IMR-90 (cell line): ENCODE data around the gene TRIO. TPM values are rescaled to one million over a fixed set of nuclear protein-coding genes. Genes with fewer than 3 reads are reported as not detected.

ENCODE experiments used
- ATAC-seq: fragments of 200-7000 bp; cut with Tn5 transposase; 2 replicates; pipeline ENCODE4 v1.9.1; 2020; ENCODE audit warnings: low read depth, mild to moderate bottlenecking, moderate library complexity
- BruUV-seq: library from RNA; stranded (reverse); fragments of 400-500 nt; replicated peaks from 2 replicates; lab custom pipeline; 2021; lab: Mats Ljungman, UMichigan
- CTCF ChIA-PET: fragments of 300-600 bp; formaldehyde crosslinking; extraction: SDS; loops from one replicate; lab custom pipeline; 2021; ENCODE audit warnings: antibody characterized with exemption; lab: Yijun Ruan, JAX
- POLR2A ChIA-PET: fragments of 300-600 bp; sonication (Branson Sonifier 250); formaldehyde crosslinking; loops from one replicate; lab custom pipeline; 2022; ENCODE audit warnings: antibody characterized with exemption; ENCODE audit not compliant: unreplicated experiment; lab: Charles Lee
- DNase-seq: peaks from one replicate; pipeline ENCODE4 v3.0.0; 2013
- H2AFZ ChIP-seq: replicated peaks from 2 replicates; pipeline ENCODE3; 2013; ENCODE audit warnings: low read length, mild to moderate bottlenecking; ENCODE audit not compliant: poor library complexity
- H2AK5ac ChIP-seq: 2 replicates; pipeline ENCODE4 v1.6.1; 2013; ENCODE audit warnings: low read depth, low read length, inconsistent platforms
- H2AK9ac ChIP-seq: replicated peaks from 2 replicates; pipeline ENCODE3; 2013; ENCODE audit warnings: mild to moderate bottlenecking, low read depth, low read length, moderate library complexity; ENCODE audit not compliant: poor library complexity
- H2BK120ac ChIP-seq: 2 replicates; pipeline ENCODE4 v1.6.1; 2013; ENCODE audit warnings: low read depth, low read length, inconsistent platforms
- H2BK15ac ChIP-seq: 3 replicates; pipeline ENCODE4 v1.6.1; 2013; ENCODE audit warnings: low read depth, low read length, inconsistent platforms
- H2BK20ac ChIP-seq: 2 replicates; pipeline ENCODE4 v1.6.1; 2013; ENCODE audit warnings: low read depth, mild to moderate bottlenecking, inconsistent platforms, low read length, moderate library complexity
- H2BK5ac ChIP-seq: 2 replicates; pipeline ENCODE4 v1.6.1; 2013; ENCODE audit warnings: mild to moderate bottlenecking, low read depth, low read length, inconsistent platforms; ENCODE audit not compliant: poor library complexity, severe bottlenecking
- H3K14ac ChIP-seq: replicated peaks from 2 replicates; pipeline ENCODE4 v1.6.1; 2013; ENCODE audit warnings: low read depth, low read length, inconsistent platforms
- H3K18ac ChIP-seq: 2 replicates; pipeline ENCODE4 v1.6.1; 2013; ENCODE audit warnings: low read depth, low read length, control low read depth
- H3K23ac ChIP-seq: 2 replicates; pipeline ENCODE4 v1.6.1; 2013; ENCODE audit warnings: low read depth, low read length, inconsistent platforms
- H3K27ac ChIP-seq: 2 replicates; pipeline ENCODE4 v1.5.1; 2013; ENCODE audit warnings: mild to moderate bottlenecking, control low read depth, low read length; ENCODE audit not compliant: insufficient read depth
- H3K27me3 ChIP-seq: 2 replicates; pipeline ENCODE4 v1.6.1; 2013; ENCODE audit warnings: low read length; ENCODE audit not compliant: control insufficient read depth, insufficient read depth
- H3K36me3 ChIP-seq: 2 replicates; pipeline ENCODE4 v1.6.1; 2013; ENCODE audit warnings: low read length, mixed read lengths; ENCODE audit not compliant: control insufficient read depth, insufficient read depth
- H3K4ac ChIP-seq: 2 replicates; pipeline ENCODE4 v1.6.1; 2013; ENCODE audit warnings: low read depth, low read length, inconsistent platforms
- H3K4me1 ChIP-seq: 2 replicates; pipeline ENCODE4 v1.6.1; 2013; ENCODE audit warnings: low read length, mixed read lengths; ENCODE audit not compliant: control insufficient read depth, insufficient read depth
- H3K4me2 ChIP-seq: 2 replicates; pipeline ENCODE4 v1.6.1; 2013; ENCODE audit warnings: low read depth, mild to moderate bottlenecking, control low read depth, low read length, moderate library complexity
- H3K4me3 ChIP-seq: 2 replicates; pipeline ENCODE4 v1.5.1; 2013; ENCODE audit warnings: low read depth, mild to moderate bottlenecking, control low read depth, low read length, moderate library complexity; ENCODE audit not compliant: insufficient read depth
- H3K56ac ChIP-seq: 2 replicates; pipeline ENCODE4 v1.6.1; 2013; ENCODE audit warnings: low read length, inconsistent platforms; ENCODE audit not compliant: insufficient read depth; ENCODE audit errors: extremely low read depth
- H3K79me1 ChIP-seq, 2 experiments: 2 replicates each; pipeline ENCODE4 v1.6.1; 2013; ENCODE audit warnings: low read length in 2 of 2, inconsistent platforms in 1 of 2, low read depth in 1 of 2
- H3K9ac ChIP-seq: 2 replicates; pipeline ENCODE4 v1.6.1; 2013; ENCODE audit warnings: low read depth, low read length, control low read depth
- H3K9me1 ChIP-seq: 2 replicates; pipeline ENCODE4 v1.6.1; 2013; ENCODE audit warnings: low read length, inconsistent platforms; ENCODE audit not compliant: insufficient read depth
- H3K9me3 ChIP-seq: 2 replicates; pipeline ENCODE4 v1.6.1; 2013; ENCODE audit warnings: low read length; ENCODE audit not compliant: control insufficient read depth, insufficient read depth
- H4K20me1 ChIP-seq: 2 replicates; pipeline ENCODE4 v1.6.1; 2013; ENCODE audit warnings: low read length, inconsistent platforms; ENCODE audit not compliant: insufficient read depth
- H4K5ac ChIP-seq: 2 replicates; pipeline ENCODE4 v1.6.1; 2013; ENCODE audit warnings: mild to moderate bottlenecking, low read depth, low read length, control low read depth
- H4K8ac ChIP-seq, 2 experiments: 2 replicates each; pipeline ENCODE4 v1.6.1; 2013; ENCODE audit warnings: low read depth in 2 of 2, low read length in 2 of 2, control low read depth in 1 of 2, inconsistent platforms in 1 of 2
- H4K91ac ChIP-seq: 2 replicates; pipeline ENCODE4 v1.6.1; 2013; ENCODE audit warnings: low read depth, low read length, inconsistent platforms; ENCODE audit not compliant: insufficient read depth
- BHLHE40 ChIP-seq: fragments of 150-350 bp; IDR thresholded peaks from 2 replicates; pipeline ENCODE4 v1.6.1; 2016; ENCODE audit warnings: mild to moderate bottlenecking, low read depth, low read length
- CEBPB ChIP-seq: IDR thresholded peaks from 2 replicates; pipeline ENCODE4 v1.6.1; 2012; ENCODE audit warnings: low read depth, low read length, improper control_type of control experiment
- CHD1 ChIP-seq: IDR thresholded peaks from 2 replicates; pipeline ENCODE4 v1.6.1; 2012; ENCODE audit warnings: low read depth, low read length, improper control_type of control experiment
- CTCF ChIP-seq: conservative IDR thresholded peaks from 2 replicates; pipeline ENCODE4 v1.5.1; 2012; ENCODE audit warnings: mild to moderate bottlenecking, low read depth, low read length, improper control_type of control experiment
- ELK1 ChIP-seq: fragments of 150-350 bp; IDR thresholded peaks from 2 replicates; pipeline ENCODE4 v1.6.1; 2016; ENCODE audit warnings: low read depth, mild to moderate bottlenecking, low read length, moderate library complexity, borderline replicate concordance
- FOS ChIP-seq: fragments of 150-350 bp; IDR thresholded peaks from 2 replicates; pipeline ENCODE4 v1.6.1; 2016; ENCODE audit warnings: low read depth, low read length
- MAFK ChIP-seq: IDR thresholded peaks from 2 replicates; pipeline ENCODE4 v1.6.1; 2012; ENCODE audit warnings: low read depth, low read length, improper control_type of control experiment
- MAZ ChIP-seq: IDR thresholded peaks from 2 replicates; pipeline ENCODE4 v1.6.1; 2012; ENCODE audit warnings: low read depth, mild to moderate bottlenecking, low read length, improper control_type of control experiment, moderate library complexity, borderline replicate concordance
- MXI1 ChIP-seq: IDR thresholded peaks from 2 replicates; pipeline ENCODE4 v1.6.1; 2012; ENCODE audit warnings: low read depth, mild to moderate bottlenecking, low read length, moderate library complexity, borderline replicate concordance
- NFE2L2 ChIP-seq: fragments of 150-350 bp; IDR thresholded peaks from 2 replicates; pipeline ENCODE4 v1.6.1; 2016; ENCODE audit warnings: low read depth, mild to moderate bottlenecking, low read length
- POLR2A ChIP-seq: IDR thresholded peaks from 2 replicates; pipeline ENCODE4 v1.6.1; 2012; ENCODE audit warnings: mild to moderate bottlenecking, low read depth, low read length
- RAD21 ChIP-seq: IDR thresholded peaks from 2 replicates; pipeline ENCODE4 v1.6.1; 2012; ENCODE audit warnings: low read length, improper control_type of control experiment
- RCOR1 ChIP-seq: IDR thresholded peaks from 2 replicates; pipeline ENCODE4 v1.6.1; 2012; ENCODE audit warnings: mild to moderate bottlenecking, low read length, improper control_type of control experiment; ENCODE audit not compliant: insufficient replicate concordance
- RFX5 ChIP-seq: IDR thresholded peaks from 2 replicates; pipeline ENCODE4 v1.8.0; 2012; ENCODE audit warnings: low read depth, mild to moderate bottlenecking, low read length, moderate library complexity
- SMC3 ChIP-seq: fragments of 150-350 bp; IDR thresholded peaks from 2 replicates; pipeline ENCODE4 v1.6.1; 2016; ENCODE audit warnings: low read depth, mild to moderate bottlenecking, antibody characterized with exemption, low read length, moderate library complexity
- USF2 ChIP-seq: fragments of 150-350 bp; IDR thresholded peaks from 2 replicates; pipeline ENCODE4 v1.6.1; 2017; ENCODE audit warnings: mild to moderate bottlenecking, antibody characterized with exemption, low read length, low read depth
- WGBS, 2 experiments: methylation state at CpG; one replicate each; pipeline versions ENCODE4 v1.1.5 to v1.1.7; 2013; ENCODE audit warnings: missing lambda C conversion rate in 2 of 2; ENCODE audit not compliant: insufficient read length in 1 of 2; ENCODE audit errors: extremely low coverage in 2 of 2; 5-methylcytosine and 5-hydroxymethylcytosine counted together
- dilution Hi-C: fragments of 300-500 bp; cut with HindIII; formaldehyde crosslinking; loops from one replicate; pipeline ENCODE4 v1.14.3; 2018; ENCODE audit warnings: low sequenced_read_pairs; ENCODE audit not compliant: unreplicated experiment
- in situ Hi-C: fragments of 300-500 bp; cut with MboI; formaldehyde crosslinking; loops from 3 replicates; pipeline ENCODE4 v1.14.3; 2019; ENCODE audit warnings: low sequenced_read_pairs, inconsistent platforms, mixed read lengths
- intact Hi-C: fragments of 100-400 bp; cut with micrococcal nuclease; formaldehyde crosslinking; loops from 2 replicates; pipeline ENCODE4 v1.10.0; 2022
- polyA plus RNA-seq, 3 experiments: library from polyadenylated mRNA; depleted of rRNA; stranded (reverse); fragments of >200 nt; gene quantifications; 2 replicates each; pipeline ENCODE4 v1.2.3, GENCODE V29; 2012; ENCODE audit warnings: low replicate concordance in 1 of 3
- total RNA-seq: library from RNA; depleted of rRNA; stranded (reverse); fragments of >200 nt; gene quantifications from 2 replicates; pipeline ENCODE4 v1.2.3, GENCODE V29; 2012

Gene TRIO
- total and polyA plus RNA-seq, 2 of the 4 experiments (the other 2 are of a cell fraction), result 206 to 522 TPM

- intact Hi-C loops (no loop called here), dilution Hi-C loops (no loop called here), in situ Hi-C loops (no loop called here)
- Histone ChIP-seq H3K18ac (peak overlapping the region; percentile 89), H2BK20ac (peak overlapping the region; percentile 84), H2AK9ac (peak overlapping the region; percentile 2), H3K4me2 (peak overlapping the region; percentile 78), H2BK5ac (peak overlapping the region; percentile 100), H3K9me3 (no peaks in the 10 kb centered on the region), H3K79me1 (peaks cover 0 to 20% of the 10 kb centered on the region in 2 experiments; a peak in 2 of 4 replicates), H4K91ac (peak overlapping the region; percentile 87), H3K27me3 (no peaks in the 10 kb centered on the region), H4K20me1 (peaks cover 86% of the 10 kb centered on the region), H3K4me1 (peaks cover 54% of the 10 kb centered on the region), H3K14ac (peak overlapping the region; percentile 85), H3K9ac (peak overlapping the region; percentile 51), H3K9me1 (peaks cover 40% of the 10 kb centered on the region), H3K56ac (peak overlapping the region; percentile 85), H3K36me3 (peaks cover 8% of the 10 kb centered on the region), H2BK15ac (peak overlapping the region; percentile 67; the same call in 2 of the 3 replicates), H2AK5ac (peak overlapping the region; percentile 85), H2BK120ac (peak overlapping the region; percentile 80), H4K8ac (peak overlapping the region; percentile 64 to 83), H2AFZ (no peak overlapping the region), H3K4ac (peak overlapping the region; percentile 89), H4K5ac (peak overlapping the region; percentile 89), H3K27ac (peak overlapping the region; percentile 98), H3K23ac (peak overlapping the region; percentile 92), H3K4me3 (no peak overlapping the region)
- ATAC-seq, result no peak
- no peak for DNase-seq
- TF ChIP-seq RAD21, result no peak
- no peak for TF ChIP-seq RCOR1
- TF ChIP-seq CEBPB, result no peak
- no peak for TF ChIP-seq BHLHE40
- no peak for TF ChIP-seq NFE2L2
- TF ChIP-seq RFX5, result no peak
- no peak for TF ChIP-seq SMC3
- no peak for TF ChIP-seq MAZ
- TF ChIP-seq FOS, result no peak
- no peak for TF ChIP-seq CTCF
- TF ChIP-seq MXI1, result no peak
- no peak for TF ChIP-seq MAFK
- TF ChIP-seq POLR2A, result no peak
- TF ChIP-seq CHD1, result no peak
- TF ChIP-seq ELK1, result no peak
- TF ChIP-seq USF2, result no peak
- WGBS, 2 experiments, result no CpG with 5 or more reads among the region's 5 CpGs
- ChIA-PET POLR2A (no interaction called here), CTCF (interaction anchor here (1.4 kb wide), 1 partner anchor 87 kb away, joined by 3 read pairs; no protein-coding TSS in a partner anchor)
- no TSS peak for BruUV-seq
Observed at GRCh38 chr5:14182761-14183160, 39.6 kb downstream of the TRIO start.
